Measurements from ENCODE around the gene MCC.

The MCC gene

DNA sequence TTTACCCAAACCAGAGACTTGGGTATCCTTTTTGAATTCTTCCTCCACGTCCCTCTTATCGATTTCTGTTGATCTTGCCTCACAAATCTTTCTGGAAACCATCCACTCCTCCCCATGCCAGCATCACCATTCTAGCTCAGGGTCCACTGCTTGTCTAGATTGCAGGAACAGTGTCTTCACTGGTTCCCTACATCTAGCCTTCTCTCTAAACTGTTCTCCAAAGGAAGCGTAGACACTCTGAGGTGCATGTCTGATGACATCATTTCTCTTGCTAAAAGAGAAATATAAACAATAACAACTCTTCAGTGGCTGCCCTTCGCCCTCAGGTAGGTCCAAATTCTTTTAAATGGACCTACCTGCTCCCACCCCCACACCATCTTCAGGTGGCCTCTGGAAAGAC is 311.5 kb downstream of the MCC start:
- Histone ChIP-seq H3K4me3 (ENCODE audit: low read length) (no peak overlapping the region), H3K27me3 (ENCODE audit: control insufficient read depth, insufficient read depth, low read length) (no peaks in the 10 kb centered on the region), H3K9ac (ENCODE audit: low read length) (no peak overlapping the region), H3K9me3 (ENCODE audit: control insufficient read depth, low read depth, low read length) (no peaks in the 10 kb centered on the region), H3K36me3 (ENCODE audit: control insufficient read depth, low read depth, low read length) (no peaks in the 10 kb centered on the region), H3K4me1 (ENCODE audit: control insufficient read depth, low read depth, low read length) (peaks cover 22% of the 10 kb centered on the region), H3K27ac (ENCODE audit: low read length) (no peak overlapping the region)

DNA sequence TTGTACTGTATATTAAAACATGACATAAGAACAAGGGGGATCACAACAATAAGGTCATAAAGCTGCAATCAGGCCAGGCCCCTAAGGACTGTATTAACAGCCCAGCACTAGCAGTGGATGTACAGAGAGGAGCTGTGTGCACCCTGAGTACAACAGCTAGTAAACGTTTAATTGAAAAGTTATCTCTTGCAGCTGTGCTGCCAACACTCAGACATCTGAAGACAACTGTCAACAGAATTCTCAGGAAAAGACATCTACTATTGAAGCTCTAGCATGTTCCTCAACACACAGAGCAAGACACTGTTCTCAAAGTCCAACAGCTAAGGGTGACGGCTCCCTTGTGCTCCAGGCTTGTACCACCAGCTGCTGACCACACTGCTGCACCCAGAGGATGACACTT is 312.1 kb downstream of the MCC start:
- no peak overlapping the region for H3K9ac ChIP-seq (ENCODE audit: low read length)
- H3K27me3 ChIP-seq (ENCODE audit: control insufficient read depth, insufficient read depth, low read length) = no peaks in the 10 kb centered on the region
- H3K36me3 ChIP-seq (ENCODE audit: control insufficient read depth, low read depth, low read length) = no peaks in the 10 kb centered on the region
- no peak overlapping the region for H3K4me3 ChIP-seq (ENCODE audit: low read length)
- H3K4me1 ChIP-seq (ENCODE audit: control insufficient read depth, low read depth, low read length) = peaks cover 22% of the 10 kb centered on the region
- no peaks in the 10 kb centered on the region for H3K9me3 ChIP-seq (ENCODE audit: control insufficient read depth, low read depth, low read length)
- H3K27ac ChIP-seq (ENCODE audit: low read length) = no peak overlapping the region

DNA sequence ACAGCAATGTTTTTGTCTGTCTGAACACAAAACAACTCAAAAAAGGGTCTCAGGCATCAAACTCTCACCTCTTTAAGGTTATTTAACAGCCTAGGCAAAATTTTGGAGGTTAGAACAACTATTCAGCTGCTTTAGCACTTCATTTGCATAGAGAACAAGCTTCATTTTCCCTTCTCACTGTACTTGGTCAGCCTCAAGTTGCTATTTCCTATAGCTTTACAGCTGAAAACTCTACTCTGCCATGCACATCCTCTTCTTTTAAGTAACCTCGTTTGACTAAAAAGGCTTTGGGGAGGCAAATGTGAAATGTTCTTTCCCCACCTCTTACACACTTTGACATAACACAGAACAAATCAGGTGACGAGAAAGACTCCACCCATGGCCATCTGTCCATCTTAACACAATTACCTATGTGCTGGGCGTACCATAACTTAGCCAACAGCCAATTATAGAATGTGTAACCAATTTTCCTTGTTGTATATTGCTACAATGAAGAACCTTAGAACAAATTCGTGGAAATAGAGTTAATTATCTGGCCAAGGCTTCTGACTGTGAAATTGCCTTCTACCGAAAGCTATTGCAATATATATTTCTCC is 315.9 kb downstream of the MCC start:
- H3K4me3 ChIP-seq (ENCODE audit: low read length) = no peak overlapping the region
- no peaks in the 10 kb centered on the region for H3K27me3 ChIP-seq (ENCODE audit: control insufficient read depth, insufficient read depth, low read length)
- H3K9me3 ChIP-seq (ENCODE audit: control insufficient read depth, low read depth, low read length) = no peaks in the 10 kb centered on the region
- H3K4me1 ChIP-seq (ENCODE audit: control insufficient read depth, low read depth, low read length) = no peaks in the 10 kb centered on the region
- H3K27ac ChIP-seq (ENCODE audit: low read length) = no peak overlapping the region
- H3K9ac ChIP-seq (ENCODE audit: low read length) = no peak overlapping the region
- H3K36me3 ChIP-seq (ENCODE audit: control insufficient read depth, low read depth, low read length) = no peaks in the 10 kb centered on the region

DNA sequence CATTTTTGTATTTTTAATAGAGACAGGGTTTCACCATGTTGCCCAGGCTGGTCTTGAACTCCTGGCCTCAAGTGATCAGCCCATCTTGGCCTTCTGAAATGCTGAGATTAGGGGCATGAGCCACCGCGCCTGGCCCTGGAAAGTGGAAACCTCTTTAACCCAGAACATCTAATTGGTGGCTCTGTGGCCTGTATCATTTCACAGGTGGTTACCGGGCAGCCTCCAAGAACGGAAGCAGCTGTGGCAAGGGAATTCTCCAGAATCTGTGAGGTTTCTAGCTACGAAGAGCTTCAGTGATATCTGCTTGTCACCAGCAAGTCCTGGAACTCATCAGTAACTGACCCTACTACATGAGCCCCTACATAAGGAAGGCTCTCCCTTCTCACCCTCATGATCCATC is 316.7 kb downstream of the MCC start:
- H3K4me3 ChIP-seq (ENCODE audit: low read length) = no peak overlapping the region
- H3K9ac ChIP-seq (ENCODE audit: low read length) = no peak overlapping the region
- peaks cover 7% of the 10 kb centered on the region for H3K4me1 ChIP-seq (ENCODE audit: control insufficient read depth, low read depth, low read length)
- H3K9me3 ChIP-seq (ENCODE audit: control insufficient read depth, low read depth, low read length) = no peaks in the 10 kb centered on the region
- no peak overlapping the region for H3K27ac ChIP-seq (ENCODE audit: low read length)
- no peaks in the 10 kb centered on the region for H3K36me3 ChIP-seq (ENCODE audit: control insufficient read depth, low read depth, low read length)
- H3K27me3 ChIP-seq (ENCODE audit: control insufficient read depth, insufficient read depth, low read length) = no peaks in the 10 kb centered on the region

DNA sequence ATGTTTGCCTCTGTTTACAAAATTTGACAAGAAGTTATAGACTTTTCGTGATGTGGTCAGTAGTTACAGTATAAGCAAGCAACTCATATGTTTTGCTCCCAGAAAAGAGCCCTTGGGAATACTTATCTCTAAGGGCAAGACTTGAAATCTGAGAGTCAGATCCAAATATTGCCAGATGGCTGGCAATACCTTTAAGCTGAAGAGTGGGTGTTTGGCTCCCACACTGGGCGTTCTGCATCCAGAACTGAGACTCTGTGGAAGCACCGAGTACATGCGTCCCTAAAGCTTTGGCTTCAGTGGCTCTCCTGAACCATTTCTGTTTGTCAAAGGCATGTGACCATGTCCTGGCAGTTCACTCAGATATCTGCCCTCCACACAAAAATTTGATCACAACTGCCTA is 317.5 kb downstream of the MCC start:
- Histone ChIP-seq H3K27me3 (ENCODE audit: control insufficient read depth, insufficient read depth, low read length) (no peaks in the 10 kb centered on the region), H3K9ac (ENCODE audit: low read length) (no peak overlapping the region), H3K4me1 (ENCODE audit: control insufficient read depth, low read depth, low read length) (peaks cover 12% of the 10 kb centered on the region), H3K4me3 (ENCODE audit: low read length) (no peak overlapping the region), H3K36me3 (ENCODE audit: control insufficient read depth, low read depth, low read length) (no peaks in the 10 kb centered on the region), H3K9me3 (ENCODE audit: control insufficient read depth, low read depth, low read length) (no peaks in the 10 kb centered on the region), H3K27ac (ENCODE audit: low read length) (no peak overlapping the region)

DNA sequence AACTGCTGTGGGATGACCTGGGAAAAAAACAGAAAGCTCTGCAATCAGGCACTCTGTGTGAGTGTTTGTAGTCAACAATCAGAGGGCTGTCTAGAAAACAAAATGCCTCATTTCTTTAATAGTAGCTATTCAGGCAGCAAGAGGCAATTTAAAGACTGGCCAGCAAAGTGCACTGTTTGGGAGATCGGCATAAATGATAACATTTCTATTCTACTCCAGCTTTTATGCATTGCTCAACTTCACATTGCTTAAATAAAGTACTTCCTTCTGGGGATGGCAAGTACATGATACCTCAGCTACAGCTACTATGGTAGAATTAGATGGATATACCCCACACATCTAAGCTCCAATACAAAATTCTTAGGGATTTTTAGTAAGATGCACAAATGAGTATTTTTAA is 318.5 kb downstream of the MCC start:
- no peaks in the 10 kb centered on the region for H3K27me3 ChIP-seq (ENCODE audit: control insufficient read depth, insufficient read depth, low read length)
- no peaks in the 10 kb centered on the region for H3K9me3 ChIP-seq (ENCODE audit: control insufficient read depth, low read depth, low read length)
- no peak overlapping the region for H3K27ac ChIP-seq (ENCODE audit: low read length)
- peaks cover 17% of the 10 kb centered on the region for H3K4me1 ChIP-seq (ENCODE audit: control insufficient read depth, low read depth, low read length)
- no peak overlapping the region for H3K9ac ChIP-seq (ENCODE audit: low read length)
- no peak overlapping the region for H3K4me3 ChIP-seq (ENCODE audit: low read length)
- H3K36me3 ChIP-seq (ENCODE audit: control insufficient read depth, low read depth, low read length) = no peaks in the 10 kb centered on the region

DNA sequence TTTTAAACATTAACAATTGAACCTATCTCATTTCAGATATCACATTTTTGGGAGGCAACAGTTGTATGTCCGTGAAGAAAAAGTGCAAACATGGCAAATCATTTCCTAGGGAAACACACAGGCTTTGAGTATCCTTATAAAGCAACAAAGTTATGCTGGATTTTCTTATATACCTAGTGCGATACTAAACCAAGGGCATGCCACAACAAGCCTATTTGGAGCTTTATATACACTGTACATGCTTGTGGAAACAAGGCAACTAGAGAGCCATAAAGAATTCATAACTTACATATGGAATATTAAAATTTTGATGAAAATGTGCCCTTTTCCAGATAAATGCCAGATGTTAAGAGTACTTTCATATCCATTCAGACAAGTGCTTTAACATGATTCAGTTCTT is 320.3 kb downstream of the MCC start:
- no peak overlapping the region for H3K9ac ChIP-seq (ENCODE audit: low read length)
- no peak overlapping the region for H3K4me3 ChIP-seq (ENCODE audit: low read length)
- no peaks in the 10 kb centered on the region for H3K9me3 ChIP-seq (ENCODE audit: control insufficient read depth, low read depth, low read length)
- no peaks in the 10 kb centered on the region for H3K27me3 ChIP-seq (ENCODE audit: control insufficient read depth, insufficient read depth, low read length)
- H3K36me3 ChIP-seq (ENCODE audit: control insufficient read depth, low read depth, low read length) = no peaks in the 10 kb centered on the region
- H3K4me1 ChIP-seq (ENCODE audit: control insufficient read depth, low read depth, low read length) = peaks cover 17% of the 10 kb centered on the region
- H3K27ac ChIP-seq (ENCODE audit: low read length) = no peak overlapping the region

DNA sequence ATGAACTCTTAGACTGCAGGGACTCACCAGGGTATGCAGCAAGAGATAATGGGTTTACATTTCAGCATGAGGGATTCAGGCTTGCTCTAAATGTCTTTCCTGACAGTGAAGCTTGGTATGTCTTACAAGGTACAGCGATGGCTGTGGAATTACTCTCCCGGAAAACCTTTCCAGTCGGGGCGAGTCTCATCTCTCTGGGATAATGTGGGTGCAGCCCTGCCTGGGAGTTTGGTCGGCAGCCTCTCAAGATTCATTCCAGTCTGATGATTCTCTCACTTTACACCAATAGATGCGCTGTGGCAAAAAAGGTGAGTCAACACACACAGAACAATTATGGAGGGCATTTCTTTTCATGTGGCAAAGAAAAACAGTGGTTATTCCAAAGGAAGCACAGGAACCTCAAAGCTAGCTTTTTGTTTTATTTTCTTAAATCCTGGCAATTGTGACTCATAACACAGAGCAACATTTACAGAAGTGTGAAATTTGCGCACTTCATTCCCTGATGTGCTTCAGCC is 321.3 kb downstream of the MCC start:
- Histone ChIP-seq H3K4me1 (ENCODE audit: control insufficient read depth, low read depth, low read length) (peaks cover 17% of the 10 kb centered on the region), H3K9me3 (ENCODE audit: control insufficient read depth, low read depth, low read length) (no peaks in the 10 kb centered on the region), H3K27ac (ENCODE audit: low read length) (no peak overlapping the region), H3K9ac (ENCODE audit: low read length) (no peak overlapping the region), H3K27me3 (ENCODE audit: control insufficient read depth, insufficient read depth, low read length) (no peaks in the 10 kb centered on the region), H3K4me3 (ENCODE audit: low read length) (no peak overlapping the region), H3K36me3 (ENCODE audit: control insufficient read depth, low read depth, low read length) (no peaks in the 10 kb centered on the region)

DNA sequence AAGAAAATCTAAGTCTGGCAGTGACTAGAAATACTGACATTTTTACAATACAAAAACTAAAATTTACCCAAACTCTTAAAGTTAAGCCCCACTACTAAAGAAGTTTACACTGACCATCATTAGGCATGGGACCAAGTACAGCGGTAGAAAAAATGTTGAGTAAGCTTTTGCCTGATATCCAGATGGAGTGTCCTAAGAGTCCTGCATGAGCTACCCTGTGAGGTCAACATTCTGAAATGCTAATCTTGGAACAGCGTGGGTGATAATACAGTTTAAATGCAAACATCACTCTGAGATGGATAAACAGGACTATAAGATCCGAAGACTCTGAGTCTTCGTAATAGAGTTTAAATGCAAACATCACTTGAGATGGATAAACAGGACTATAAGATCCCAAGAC is 322.0 kb downstream of the MCC start:
- Histone ChIP-seq H3K27ac (ENCODE audit: low read length) (no peak overlapping the region), H3K36me3 (ENCODE audit: control insufficient read depth, low read depth, low read length) (no peaks in the 10 kb centered on the region), H3K4me3 (ENCODE audit: low read length) (no peak overlapping the region), H3K9ac (ENCODE audit: low read length) (no peak overlapping the region), H3K9me3 (ENCODE audit: control insufficient read depth, low read depth, low read length) (no peaks in the 10 kb centered on the region), H3K27me3 (ENCODE audit: control insufficient read depth, insufficient read depth, low read length) (no peaks in the 10 kb centered on the region), H3K4me1 (ENCODE audit: control insufficient read depth, low read depth, low read length) (peaks cover 17% of the 10 kb centered on the region)

DNA sequence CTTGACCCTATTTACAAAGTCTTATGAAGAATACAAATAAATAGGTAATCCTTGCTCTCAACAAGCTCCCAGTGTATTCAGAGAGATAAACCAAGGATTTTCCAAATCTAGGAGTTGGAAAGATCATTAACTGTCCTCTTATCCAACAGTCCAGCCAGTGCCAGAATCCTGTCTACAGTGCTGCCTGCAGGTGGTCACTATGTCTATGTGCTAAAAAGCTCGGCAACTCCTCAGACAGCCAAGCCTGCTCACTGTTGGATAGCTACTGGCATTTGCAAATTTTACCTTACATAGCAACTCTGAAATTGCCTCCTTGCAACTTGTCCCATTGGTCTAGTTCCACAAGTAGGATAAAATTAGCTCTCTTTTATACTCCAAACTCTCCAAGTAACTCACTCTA is 324.2 kb downstream of the MCC start:
- Histone ChIP-seq H3K4me1 (ENCODE audit: control insufficient read depth, low read depth, low read length) (peaks cover 25% of the 10 kb centered on the region), H3K27me3 (ENCODE audit: control insufficient read depth, insufficient read depth, low read length) (no peaks in the 10 kb centered on the region), H3K36me3 (ENCODE audit: control insufficient read depth, low read depth, low read length) (no peaks in the 10 kb centered on the region), H3K27ac (ENCODE audit: low read length) (no peak overlapping the region), H3K9me3 (ENCODE audit: control insufficient read depth, low read depth, low read length) (no peaks in the 10 kb centered on the region), H3K9ac (ENCODE audit: low read length) (no peak overlapping the region), H3K4me3 (ENCODE audit: low read length) (no peak overlapping the region)

DNA sequence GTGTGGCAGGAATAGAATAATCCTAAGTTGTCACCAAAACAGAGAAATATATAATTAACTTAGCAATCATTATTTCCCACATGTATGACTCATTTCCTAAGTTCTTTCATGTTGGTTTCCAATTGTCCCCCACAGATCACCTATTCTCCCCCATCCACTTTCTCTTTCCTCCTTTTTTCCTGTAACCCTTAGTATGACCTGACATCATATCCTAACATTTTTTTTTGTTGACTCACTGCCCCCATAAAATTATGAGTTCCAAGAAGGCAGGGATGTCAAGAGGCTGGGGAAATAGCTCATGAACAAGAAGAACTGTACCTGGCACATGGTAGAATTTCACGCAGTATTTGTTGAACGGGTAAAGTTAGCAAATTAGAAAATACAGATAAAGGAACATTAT is 324.9 kb downstream of the MCC start:
- no peak overlapping the region for H3K4me3 ChIP-seq (ENCODE audit: low read length)
- peaks cover 25% of the 10 kb centered on the region for H3K4me1 ChIP-seq (ENCODE audit: control insufficient read depth, low read depth, low read length)
- no peak overlapping the region for H3K27ac ChIP-seq (ENCODE audit: low read length)
- H3K9ac ChIP-seq (ENCODE audit: low read length) = no peak overlapping the region
- H3K36me3 ChIP-seq (ENCODE audit: control insufficient read depth, low read depth, low read length) = no peaks in the 10 kb centered on the region
- no peaks in the 10 kb centered on the region for H3K9me3 ChIP-seq (ENCODE audit: control insufficient read depth, low read depth, low read length)
- H3K27me3 ChIP-seq (ENCODE audit: control insufficient read depth, insufficient read depth, low read length) = no peaks in the 10 kb centered on the region

DNA sequence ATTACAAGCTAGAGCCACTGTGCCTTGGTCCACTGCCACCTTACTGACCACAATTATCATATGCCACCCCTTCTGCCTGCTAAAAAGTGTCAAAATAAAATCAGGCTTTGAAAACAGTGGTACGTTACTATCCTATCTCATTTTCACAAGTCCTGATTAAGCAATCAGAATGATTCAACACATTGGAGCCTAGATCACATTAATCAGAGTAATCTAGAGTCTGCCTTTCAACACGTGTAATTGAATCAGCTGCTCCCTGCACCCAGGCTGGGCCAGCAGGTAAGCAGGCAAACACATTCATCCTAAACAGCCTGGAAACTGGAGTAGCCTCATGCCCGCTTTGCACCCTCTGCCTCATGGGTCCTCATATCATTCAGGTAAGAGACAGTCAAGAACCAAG is 325.5 kb downstream of the MCC start:
- H3K27ac ChIP-seq (ENCODE audit: low read length) = no peak overlapping the region
- no peaks in the 10 kb centered on the region for H3K27me3 ChIP-seq (ENCODE audit: control insufficient read depth, insufficient read depth, low read length)
- H3K9me3 ChIP-seq (ENCODE audit: control insufficient read depth, low read depth, low read length) = no peaks in the 10 kb centered on the region
- H3K4me3 ChIP-seq (ENCODE audit: low read length) = no peak overlapping the region
- peaks cover 25% of the 10 kb centered on the region for H3K4me1 ChIP-seq (ENCODE audit: control insufficient read depth, low read depth, low read length)
- H3K36me3 ChIP-seq (ENCODE audit: control insufficient read depth, low read depth, low read length) = no peaks in the 10 kb centered on the region
- H3K9ac ChIP-seq (ENCODE audit: low read length) = no peak overlapping the region
